Mesothelial cell of epicardium (in vitro differentiated cells): ENCODE results near the gene DCDC2B. TPM values are rescaled to one million over a fixed set of nuclear protein-coding genes. Genes with fewer than 3 reads are reported as not detected.

ENCODE experiments used
- DNase-seq, 2 experiments: peaks; one replicate each; pipeline ENCODE4 v3.0.0; 2021; ENCODE audit warnings: low spot score in 2 of 2; ENCODE audit not compliant: unreplicated experiment in 2 of 2
- H3K27ac Mint-ChIP-seq: 2 replicates; pipeline ENCODE4 v1.8.0; 2021; ENCODE audit warnings: mixed read lengths
- H3K27me3 Mint-ChIP-seq: 2 replicates; pipeline ENCODE4 v1.8.0; 2021; ENCODE audit warnings: low read depth, mixed read lengths
- H3K36me3 Mint-ChIP-seq: 2 replicates; pipeline ENCODE4 v1.8.0; 2021; ENCODE audit warnings: mixed read lengths
- H3K4me1 Mint-ChIP-seq: 2 replicates; pipeline ENCODE4 v1.8.0; 2021; ENCODE audit warnings: mixed read lengths
- H3K4me3 Mint-ChIP-seq: 2 replicates; pipeline ENCODE4 v1.8.0; 2021; ENCODE audit warnings: mild to moderate bottlenecking, moderate library complexity, mixed read lengths
- H3K9me3 Mint-ChIP-seq: 2 replicates; pipeline ENCODE4 v1.8.0; 2021; ENCODE audit warnings: mixed read lengths
- total RNA-seq: library from RNA; stranded (reverse); gene quantifications from 3 replicates; pipeline ENCODE4 v1.2.1, GENCODE V29; 2021
- TF ChIP-seq, protein P1 (sequence below): fragments of 200-600 bp; sonication (generic); IDR thresholded peaks from one replicate; pipeline ENCODE4 v1.5.0; 2021; ENCODE audit warnings: antibody characterized with exemption; ENCODE audit not compliant: unreplicated experiment

The DCDC2B gene
- total RNA-seq, 1 donor from 2014 or later: not detected

DNA sequence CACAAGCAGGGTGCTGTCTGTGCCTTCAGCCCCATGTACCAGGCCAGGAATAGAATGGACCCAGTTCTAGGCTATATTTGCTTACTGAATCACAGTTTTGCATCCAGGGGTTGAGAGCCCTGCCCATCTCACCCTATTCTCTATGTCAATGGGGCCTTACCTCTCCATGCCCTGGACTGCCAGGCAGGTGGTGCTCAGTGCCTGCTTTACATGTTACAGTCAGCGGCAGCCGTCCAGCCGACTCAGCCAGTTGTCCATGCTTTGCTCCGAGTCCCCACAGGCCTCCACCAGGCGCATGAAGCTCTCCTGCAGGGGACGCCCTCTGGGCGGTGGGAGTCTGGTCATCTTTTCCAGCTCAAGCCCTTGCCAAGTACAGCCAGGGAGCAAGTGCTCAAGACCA lies 25.9 kb downstream of the DCDC2B start:
- Mint-ChIP-seq H3K4me3 (no peak overlapping the region), H3K9me3 (no peaks in the 10 kb centered on the region), H3K27ac (no peak overlapping the region), H3K36me3 (peaks cover 13% of the 10 kb centered on the region), H3K27me3 (no peaks in the 10 kb centered on the region), H3K4me1 (peaks cover 9% of the 10 kb centered on the region)
- TF ChIP-seq, protein P1, sequence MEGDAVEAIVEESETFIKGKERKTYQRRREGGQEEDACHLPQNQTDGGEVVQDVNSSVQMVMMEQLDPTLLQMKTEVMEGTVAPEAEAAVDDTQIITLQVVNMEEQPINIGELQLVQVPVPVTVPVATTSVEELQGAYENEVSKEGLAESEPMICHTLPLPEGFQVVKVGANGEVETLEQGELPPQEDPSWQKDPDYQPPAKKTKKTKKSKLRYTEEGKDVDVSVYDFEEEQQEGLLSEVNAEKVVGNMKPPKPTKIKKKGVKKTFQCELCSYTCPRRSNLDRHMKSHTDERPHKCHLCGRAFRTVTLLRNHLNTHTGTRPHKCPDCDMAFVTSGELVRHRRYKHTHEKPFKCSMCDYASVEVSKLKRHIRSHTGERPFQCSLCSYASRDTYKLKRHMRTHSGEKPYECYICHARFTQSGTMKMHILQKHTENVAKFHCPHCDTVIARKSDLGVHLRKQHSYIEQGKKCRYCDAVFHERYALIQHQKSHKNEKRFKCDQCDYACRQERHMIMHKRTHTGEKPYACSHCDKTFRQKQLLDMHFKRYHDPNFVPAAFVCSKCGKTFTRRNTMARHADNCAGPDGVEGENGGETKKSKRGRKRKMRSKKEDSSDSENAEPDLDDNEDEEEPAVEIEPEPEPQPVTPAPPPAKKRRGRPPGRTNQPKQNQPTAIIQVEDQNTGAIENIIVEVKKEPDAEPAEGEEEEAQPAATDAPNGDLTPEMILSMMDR: no peak
- DNase-seq: no peak

DNA sequence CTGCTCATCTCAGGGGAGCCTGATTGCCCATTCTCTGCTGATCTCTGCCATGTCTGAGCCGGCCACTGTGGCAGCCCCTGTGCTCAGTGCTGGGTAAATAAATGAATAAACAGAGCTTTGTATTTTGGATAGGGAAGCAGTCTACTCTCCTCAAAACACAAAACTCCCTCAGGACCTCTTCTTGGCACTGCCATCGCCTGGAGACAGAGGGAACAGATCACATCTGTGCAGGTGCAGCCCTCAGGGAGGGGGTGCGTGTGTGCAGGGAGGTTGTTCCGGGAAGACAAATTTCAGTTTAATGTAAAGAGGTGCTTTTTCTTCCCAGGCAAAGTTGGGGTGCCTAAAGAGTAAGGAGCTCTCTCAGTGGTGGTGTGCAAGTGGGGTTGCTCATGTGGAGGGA lies 30.4 kb downstream of the DCDC2B start:
- H3K4me3 Mint-ChIP-seq: peak overlapping the region; percentile 79
- H3K36me3 Mint-ChIP-seq: peaks cover 2% of the 10 kb centered on the region
- no peaks in the 10 kb centered on the region for H3K9me3 Mint-ChIP-seq
- H3K4me1 Mint-ChIP-seq: peaks cover 25% of the 10 kb centered on the region
- H3K27ac Mint-ChIP-seq: peak overlapping the region; percentile 27
- no peak for DNase-seq
- TF ChIP-seq, protein P1: no peak
- no peaks in the 10 kb centered on the region for H3K27me3 Mint-ChIP-seq

DNA sequence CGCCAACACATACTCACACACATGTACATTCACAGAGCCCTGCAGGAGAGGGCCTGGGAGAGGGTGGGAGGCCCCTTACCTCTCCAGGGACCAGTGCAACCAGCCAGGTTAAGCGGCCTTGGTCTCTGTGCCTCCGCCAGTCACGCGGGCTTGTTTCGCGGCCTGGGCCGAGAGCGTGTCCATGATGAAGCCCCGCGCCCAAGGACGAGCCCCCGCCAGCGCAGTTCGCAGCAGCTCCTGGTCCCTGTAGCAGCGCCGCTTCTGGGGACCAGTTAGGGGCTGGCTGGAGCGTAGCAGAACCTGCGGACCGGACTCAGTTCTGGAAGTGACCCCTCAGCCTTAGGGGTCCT lies 30.9 kb downstream of the DCDC2B start:
- peak in 1 of 2 experiments; percentile 41 for DNase-seq
- Mint-ChIP-seq H3K9me3 (no peaks in the 10 kb centered on the region), H3K36me3 (peaks cover 2% of the 10 kb centered on the region), H3K27ac (peak overlapping the region; percentile 43), H3K27me3 (no peaks in the 10 kb centered on the region), H3K4me1 (peaks cover 25% of the 10 kb centered on the region), H3K4me3 (peak overlapping the region; percentile 79)
- TF ChIP-seq, protein P1: no peak

DNA sequence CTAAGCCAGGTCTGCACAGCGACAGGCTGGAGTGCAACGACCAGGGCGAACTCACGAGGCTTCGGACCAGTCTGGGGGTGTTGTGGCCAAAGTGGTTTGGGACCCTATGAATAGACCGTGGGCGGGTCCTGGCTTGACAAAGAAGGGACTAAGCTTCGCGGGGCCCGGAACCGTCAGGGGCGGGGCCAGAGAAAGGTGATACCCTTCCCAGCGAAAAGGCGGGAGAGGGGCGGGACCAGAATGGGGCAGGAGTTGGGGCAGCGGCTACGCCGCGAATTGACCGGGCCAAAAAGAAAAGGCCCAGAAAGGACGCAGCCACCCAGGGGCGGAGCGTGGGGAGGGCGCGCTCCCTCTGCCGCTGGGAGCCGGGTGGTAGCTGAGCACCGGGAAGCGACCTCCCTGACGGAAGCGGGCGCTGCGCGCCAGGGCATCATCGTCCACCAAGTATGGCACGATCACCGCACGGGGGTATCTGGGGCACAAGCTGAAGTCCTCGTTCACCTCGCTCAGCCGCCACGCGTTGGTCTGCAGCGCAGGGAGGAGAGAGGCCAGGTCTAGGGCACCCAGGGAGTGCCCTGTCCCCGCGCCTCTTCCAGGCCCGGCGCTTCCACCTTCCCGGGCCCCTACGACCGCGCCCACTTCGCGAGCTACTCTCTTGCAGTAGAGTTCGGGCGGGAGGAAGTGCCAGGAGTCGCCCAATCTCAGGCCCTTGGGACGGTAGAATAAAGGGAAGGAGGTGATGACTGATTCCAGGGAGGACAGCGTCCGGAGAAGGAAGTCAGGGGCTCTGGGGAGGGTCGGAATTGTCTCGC lies 31.5 kb downstream of the DCDC2B start:
- H3K27ac Mint-ChIP-seq: peak overlapping the region; percentile 53
- no peaks in the 10 kb centered on the region for H3K9me3 Mint-ChIP-seq
- peaks cover 25% of the 10 kb centered on the region for H3K4me1 Mint-ChIP-seq
- H3K36me3 Mint-ChIP-seq: peaks cover 2% of the 10 kb centered on the region
- no peaks in the 10 kb centered on the region for H3K27me3 Mint-ChIP-seq
- DNase-seq: peak in 1 of 2 experiments; percentile 62
- peak overlapping the region; percentile 79 for H3K4me3 Mint-ChIP-seq
- TF ChIP-seq, protein P1: no peak

DNA sequence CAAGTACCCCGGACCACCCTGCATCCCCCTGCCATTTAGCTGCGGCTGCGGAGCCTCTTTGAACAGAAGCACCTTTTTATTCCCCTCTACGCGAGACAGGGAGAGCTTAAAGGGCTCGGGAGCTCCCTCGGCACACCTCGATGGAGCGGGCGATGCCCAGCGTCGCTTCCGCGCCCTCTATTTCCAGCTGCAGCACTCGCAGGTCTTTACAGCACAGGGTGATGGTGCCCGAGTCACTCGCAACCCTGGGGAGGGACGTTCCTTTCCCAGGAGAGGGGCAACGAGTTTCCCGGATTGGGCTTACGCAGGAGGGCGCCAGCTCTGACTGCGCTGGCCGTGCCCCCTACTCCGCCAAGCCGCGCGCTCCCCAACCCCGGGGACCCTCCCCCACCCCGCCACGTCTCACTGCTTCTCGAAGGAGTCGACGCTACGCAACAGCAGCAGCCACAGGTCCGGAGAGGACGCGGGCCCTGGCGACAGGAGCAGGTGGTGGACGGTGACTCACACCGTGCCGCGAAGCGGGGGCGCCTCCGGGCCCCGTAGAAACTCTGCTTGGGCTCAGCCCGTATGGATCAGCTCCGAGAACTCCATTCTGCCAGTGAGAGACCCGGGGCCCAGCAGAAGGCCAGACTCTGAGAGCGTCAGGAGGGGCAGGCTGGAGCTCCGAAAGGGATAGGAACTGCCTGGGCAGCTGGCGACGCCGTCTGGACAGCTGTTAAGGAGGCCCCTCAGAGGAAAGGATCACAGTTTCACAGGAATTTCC lies 32.3 kb downstream of the DCDC2B start:
- Mint-ChIP-seq H3K27me3 (no peaks in the 10 kb centered on the region), H3K36me3 (peaks cover under 1% of the 10 kb centered on the region), H3K4me3 (peak overlapping the region; percentile 79), H3K9me3 (no peaks in the 10 kb centered on the region), H3K4me1 (peaks cover 25% of the 10 kb centered on the region), H3K27ac (peak overlapping the region; percentile 53)
- peak; percentile 26 to 52 for DNase-seq
- TF ChIP-seq, protein P1: no peak
